Adrenal gland (tissue), 5 donors: Measurements from ENCODE around the gene KCTD10.

Source experiments
- CTCF ChIP-seq, 6 experiments: fragments of 450-650 bp in 4 of 6; fragments of 200-600 bp in 2 of 6; sonication (generic) in 1 of 6; IDR thresholded peaks; 1 replicate in 5 of 6; 2 replicates in 1 of 6; pipeline versions ENCODE4 v1.5.1 to v1.8.0; 2016 to 2021; ENCODE audit warnings: antibody characterized with exemption in 6 of 6, mild to moderate bottlenecking in 2 of 6, moderate library complexity in 1 of 6
- POLR2A ChIP-seq, 2 donors: fragments of 450-650 bp; IDR thresholded peaks; one replicate each; pipeline ENCODE4 v1.6.1; 2017; ENCODE audit warnings: antibody characterized with exemption in 2 of 2, mild to moderate bottlenecking in 2 of 2, moderate library complexity in 1 of 2
- donor health status: DM: no; HTN: no; CAD: no.

DNA sequence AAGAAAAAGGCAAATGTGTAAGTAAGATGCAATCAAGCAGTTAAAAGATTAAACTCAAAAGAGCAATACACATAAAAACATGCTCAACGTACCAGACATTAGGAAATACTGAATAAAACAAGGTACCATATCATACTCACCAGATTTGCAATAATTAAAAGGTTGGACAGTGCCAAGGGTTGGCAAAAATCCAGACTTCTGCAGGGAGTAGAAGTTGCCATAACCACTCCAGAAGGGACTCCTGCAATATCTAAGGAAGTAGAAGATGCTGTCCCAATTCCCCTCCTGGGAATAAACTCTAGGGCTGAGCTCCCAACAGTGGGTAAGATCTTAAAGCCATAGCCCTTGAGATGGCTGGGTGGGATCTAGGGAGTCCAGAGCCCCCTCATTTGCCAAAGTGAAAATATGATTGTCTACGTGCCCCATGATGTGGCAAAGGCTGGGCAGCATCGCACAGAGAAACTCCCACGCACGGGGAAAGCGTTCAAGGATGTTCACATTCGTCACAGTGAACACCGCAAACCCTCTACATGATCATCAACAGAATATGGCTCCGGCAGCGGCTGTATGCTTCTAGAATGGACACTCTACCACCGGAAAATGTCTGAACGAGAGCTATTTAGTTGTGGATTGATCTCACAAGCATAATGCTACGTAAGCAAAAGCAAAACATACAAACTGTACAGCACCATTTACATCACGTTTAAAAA lies 12.3 kb downstream of the KCTD10 start:
- TF ChIP-seq POLR2A (IDR thresholded peaks at IDR 0.05) (no peak), CTCF (IDR thresholded peaks at IDR 0.05) (no peak)
